CD14-positive monocyte (primary cell): Measurements from ENCODE around the gene AMIGO2. TPM values are rescaled to one million over a fixed set of nuclear protein-coding genes. Genes with fewer than 3 reads are reported as not detected.

Source experiments
- DNase-seq, 3 donors: peaks; one replicate each; pipeline ENCODE4 v3.0.0-alpha.2; 2011 to 2022
- H2AFZ ChIP-seq: 2 replicates; pipeline ENCODE4 v1.6.0; 2012; ENCODE audit warnings: mild to moderate bottlenecking, low read depth, low read length, inconsistent platforms; ENCODE audit not compliant: insufficient read depth, poor library complexity, severe bottlenecking
- H3K27ac ChIP-seq, 2 donors: 1 replicate in 1 of 2; 2 replicates in 1 of 2; pipeline ENCODE4 v1.5.1; 2012 to 2013; ENCODE audit warnings: low read length in 2 of 2, control low read depth in 1 of 2, inconsistent platforms in 1 of 2, low read depth in 1 of 2, mild to moderate bottlenecking in 1 of 2
- H3K27me3 ChIP-seq, 2 donors: one replicate each; pipeline versions ENCODE4 v1.6.0 to v1.6.1; 2011 to 2013; ENCODE audit warnings: low read length in 2 of 2; ENCODE audit not compliant: control insufficient read depth in 2 of 2, insufficient read depth in 2 of 2
- H3K36me3 ChIP-seq, 2 donors: replicated peaks in 1 of 2; 1 replicate in 1 of 2; 2 replicates in 1 of 2; pipeline versions ENCODE4 v1.5.1 to v1.6.1; 2012 to 2013; ENCODE audit warnings: low read length in 2 of 2, control low read depth in 1 of 2, inconsistent platforms in 1 of 2, mild to moderate bottlenecking in 1 of 2; ENCODE audit not compliant: insufficient read depth in 2 of 2, control insufficient read depth in 1 of 2
- H3K4me1 ChIP-seq, 2 donors: 1 replicate in 1 of 2; 2 replicates in 1 of 2; pipeline versions ENCODE4 v1.5.1 to v1.6.1; 2012 to 2013; ENCODE audit warnings: low read length in 2 of 2, control low read depth in 1 of 2, inconsistent platforms in 1 of 2, mild to moderate bottlenecking in 1 of 2, moderate library complexity in 1 of 2; ENCODE audit not compliant: insufficient read depth in 2 of 2, control insufficient read depth in 1 of 2
- H3K4me2 ChIP-seq: replicated peaks from 2 replicates; pipeline ENCODE3; 2012; ENCODE audit warnings: low read length, moderate library complexity, mild to moderate bottlenecking; ENCODE audit not compliant: poor library complexity, severe bottlenecking; ENCODE audit errors: extremely low read depth
- H3K4me3 ChIP-seq, 3 experiments: fragments of 200-600 bp in 1 of 3; sonication (generic) in 1 of 3; replicated peaks in 1 of 3; 1 replicate in 2 of 3; 2 replicates in 1 of 3; pipeline ENCODE4 v1.5.1; 2011 to 2013; ENCODE audit warnings: low read length in 3 of 3, mild to moderate bottlenecking in 3 of 3, control low read depth in 2 of 3, low read depth in 2 of 3, inconsistent platforms in 1 of 3, moderate library complexity in 1 of 3
- H3K79me2 ChIP-seq: 2 replicates; pipeline ENCODE4 v1.6.0; 2012; ENCODE audit warnings: mild to moderate bottlenecking, control low read depth, inconsistent platforms, low read length, moderate library complexity; ENCODE audit not compliant: insufficient read depth
- H3K9ac ChIP-seq: 2 replicates; pipeline ENCODE4 v1.6.0; 2017; ENCODE audit warnings: low read length, mild to moderate bottlenecking; ENCODE audit not compliant: insufficient read depth, poor library complexity, severe bottlenecking
- H3K9me3 ChIP-seq, 2 donors: replicated peaks in 1 of 2; 1 replicate in 1 of 2; 2 replicates in 1 of 2; pipeline versions ENCODE4 v1.5.1 to v1.6.1; 2012 to 2013; ENCODE audit warnings: low read length in 2 of 2, control low read depth in 1 of 2; ENCODE audit not compliant: control insufficient read depth in 1 of 2, insufficient read depth in 1 of 2
- H4K20me1 ChIP-seq: 2 replicates; pipeline ENCODE4 v1.6.0; 2012; ENCODE audit warnings: mild to moderate bottlenecking, low read length, control low read depth, moderate library complexity; ENCODE audit not compliant: insufficient read depth
- H3K27ac Mint-ChIP-seq, 7 donors: one replicate each; pipeline ENCODE4 v1.8.0; 2020; ENCODE audit warnings: mild to moderate bottlenecking in 7 of 7, mixed read lengths in 7 of 7, moderate library complexity in 6 of 7, inconsistent platforms in 2 of 7
- H3K27me3 Mint-ChIP-seq, 3 donors: one replicate each; pipeline ENCODE4 v1.8.0; 2021 to 2022; ENCODE audit warnings: low read depth in 3 of 3, mild to moderate bottlenecking in 3 of 3, mixed read lengths in 3 of 3, moderate library complexity in 3 of 3, inconsistent platforms in 1 of 3
- H3K36me3 Mint-ChIP-seq, 2 donors: one replicate each; pipeline ENCODE4 v1.8.0; 2020; ENCODE audit warnings: mixed read lengths in 2 of 2, inconsistent platforms in 1 of 2, mild to moderate bottlenecking in 1 of 2
- H3K4me1 Mint-ChIP-seq: one replicate; pipeline ENCODE4 v1.8.0; 2020; ENCODE audit warnings: mild to moderate bottlenecking, mixed read lengths
- H3K4me3 Mint-ChIP-seq, 2 donors: one replicate each; pipeline ENCODE4 v1.8.0; 2020; ENCODE audit warnings: mild to moderate bottlenecking in 2 of 2, mixed read lengths in 2 of 2, moderate library complexity in 1 of 2
- H3K9me3 Mint-ChIP-seq, 7 donors: one replicate each; pipeline ENCODE4 v1.8.0; 2020 to 2022; ENCODE audit warnings: mixed read lengths in 7 of 7, mild to moderate bottlenecking in 6 of 7, moderate library complexity in 6 of 7, inconsistent platforms in 2 of 7
- WGBS: methylation state at CpG from one replicate; pipeline ENCODE4 v1.1.5; 2013; ENCODE audit warnings: missing lambda C conversion rate; ENCODE audit not compliant: insufficient coverage; 5-methylcytosine and 5-hydroxymethylcytosine counted together
- intact Hi-C, 2 donors: fragments of 100-400 bp; cut with micrococcal nuclease; formaldehyde crosslinking; loops; one replicate each; pipeline versions ENCODE4 v1.15.0 to v1.15.1; 2023
- polyA plus RNA-seq, 3 donors: library from polyadenylated mRNA; depleted of rRNA in 1 of 3; unstranded in 2 of 3; stranded (reverse) in 1 of 3; fragments of 300-500 nt in 2 of 3; fragments of >200 nt in 1 of 3; fragmentation: Illumina TruSeq in 2 of 3; gene quantifications; 1 replicate in 2 of 3; 2 replicates in 1 of 3; pipeline ENCODE4 v1.2.3, GENCODE V29; 2012 to 2021
- TF ChIP-seq, protein P1 (sequence below): fragments of 200-600 bp; IDR thresholded peaks from one replicate; pipeline ENCODE4 v1.8.0; 2022; ENCODE audit warnings: antibody characterized with exemption, mild to moderate bottlenecking

Gene AMIGO2
- polyA plus RNA-seq, 3 donors = 0.14 to 0.77 (median 0.21) TPM

GRCh38 chr12:47038270-47038748, 41.5 kb downstream of the AMIGO2 start:
- no peak overlapping the region for H2AFZ ChIP-seq
- no peak overlapping the region for H3K9ac ChIP-seq
- no peak overlapping the region for H3K27ac Mint-ChIP-seq
- no peaks in the 10 kb centered on the region for H3K36me3 Mint-ChIP-seq
- H3K4me3 Mint-ChIP-seq = peak overlapping the region in 1 of 2 donors; percentile 9
- intact Hi-C loops = no loop called here
- H3K36me3 ChIP-seq = no peaks in the 10 kb centered on the region
- no peak overlapping the region for H3K4me3 ChIP-seq
- no peaks in the 10 kb centered on the region for H3K79me2 ChIP-seq
- no peak overlapping the region for H3K27ac ChIP-seq
- peaks cover 4% of the 10 kb centered on the region for H3K4me1 Mint-ChIP-seq
- TF ChIP-seq, protein P1, sequence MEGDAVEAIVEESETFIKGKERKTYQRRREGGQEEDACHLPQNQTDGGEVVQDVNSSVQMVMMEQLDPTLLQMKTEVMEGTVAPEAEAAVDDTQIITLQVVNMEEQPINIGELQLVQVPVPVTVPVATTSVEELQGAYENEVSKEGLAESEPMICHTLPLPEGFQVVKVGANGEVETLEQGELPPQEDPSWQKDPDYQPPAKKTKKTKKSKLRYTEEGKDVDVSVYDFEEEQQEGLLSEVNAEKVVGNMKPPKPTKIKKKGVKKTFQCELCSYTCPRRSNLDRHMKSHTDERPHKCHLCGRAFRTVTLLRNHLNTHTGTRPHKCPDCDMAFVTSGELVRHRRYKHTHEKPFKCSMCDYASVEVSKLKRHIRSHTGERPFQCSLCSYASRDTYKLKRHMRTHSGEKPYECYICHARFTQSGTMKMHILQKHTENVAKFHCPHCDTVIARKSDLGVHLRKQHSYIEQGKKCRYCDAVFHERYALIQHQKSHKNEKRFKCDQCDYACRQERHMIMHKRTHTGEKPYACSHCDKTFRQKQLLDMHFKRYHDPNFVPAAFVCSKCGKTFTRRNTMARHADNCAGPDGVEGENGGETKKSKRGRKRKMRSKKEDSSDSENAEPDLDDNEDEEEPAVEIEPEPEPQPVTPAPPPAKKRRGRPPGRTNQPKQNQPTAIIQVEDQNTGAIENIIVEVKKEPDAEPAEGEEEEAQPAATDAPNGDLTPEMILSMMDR = no peak
- peaks cover 0 to 1% (median 0%) of the 10 kb centered on the region in 3 donors for H3K27me3 Mint-ChIP-seq
- H4K20me1 ChIP-seq = no peaks in the 10 kb centered on the region
- H3K4me1 ChIP-seq = no peaks in the 10 kb centered on the region
- H3K9me3 ChIP-seq = no peaks in the 10 kb centered on the region
- no peaks in the 10 kb centered on the region for H3K27me3 ChIP-seq
- H3K9me3 Mint-ChIP-seq = peaks cover 0 to 2% (median 0%) of the 10 kb centered on the region in 7 donors
- no peak overlapping the region for H3K4me2 ChIP-seq
- DNase-seq = no peak
- no CpG with 5 or more reads among the region's 1 CpG for WGBS

DNA sequence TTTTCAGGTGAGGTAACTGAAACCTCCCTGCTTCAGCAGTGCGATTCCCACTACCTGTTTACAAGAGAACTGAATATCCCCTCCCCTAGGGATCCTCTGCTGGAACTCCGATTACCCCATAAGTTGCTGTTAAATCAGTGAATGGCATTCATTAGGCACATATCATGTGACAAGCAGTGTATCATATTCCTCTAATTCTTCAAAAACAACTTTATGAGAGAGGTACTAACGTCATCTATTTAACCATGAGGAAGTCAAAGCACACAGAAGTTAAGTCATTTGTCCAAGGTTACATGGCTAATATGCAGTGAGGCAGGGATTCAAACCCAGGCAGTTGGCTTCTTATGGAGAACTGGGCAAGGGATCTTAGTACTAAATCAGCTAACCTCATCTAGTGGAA, 44.3 kb downstream of the AMIGO2 start:
- intact Hi-C loops = no loop called here
- Histone ChIP-seq H3K27me3 (no peaks in the 10 kb centered on the region), H3K4me3 (no peak overlapping the region), H3K4me1 (no peaks in the 10 kb centered on the region), H4K20me1 (no peaks in the 10 kb centered on the region), H3K9me3 (no peaks in the 10 kb centered on the region), H3K27ac (no peak overlapping the region), H3K9ac (no peak overlapping the region), H3K79me2 (no peaks in the 10 kb centered on the region), H3K36me3 (no peaks in the 10 kb centered on the region), H3K4me2 (no peak overlapping the region), H2AFZ (no peak overlapping the region)
- H3K4me3 Mint-ChIP-seq = no peak overlapping the region
- TF ChIP-seq, protein P1 = no peak
- DNase-seq = no peak
- peaks cover 0 to 3% (median 2%) of the 10 kb centered on the region in 3 donors for H3K27me3 Mint-ChIP-seq
- H3K4me1 Mint-ChIP-seq = peaks cover 4% of the 10 kb centered on the region
- H3K27ac Mint-ChIP-seq = no peak overlapping the region
- no peaks in the 10 kb centered on the region for H3K36me3 Mint-ChIP-seq
- no peaks in the 10 kb centered on the region for H3K9me3 Mint-ChIP-seq
- WGBS = 40% methylated on average over 1 of the region's 3 CpGs
